Stimulated activated CD4-positive, alpha-beta T cell treated with anti-CD3 and anti-CD28 coated beads, Interleukin-1b, Interleukin-23, amount 100 ng/mL, for 24 hours (primary cell): Measurements from ENCODE around the gene NOTO.
"Not testable (repeated sequence)": the region's sequence is repeated elsewhere in the genome, so short reads cannot be mapped to it uniquely, and the experiment has no call there.

ENCODE experiments used
- DNase-seq, 4 experiments: peaks; one replicate each; pipeline ENCODE4 v3.0.0-alpha.2; 2020; ENCODE audit warnings: low read depth in 4 of 4, low spot score in 1 of 4

The NOTO gene

GRCh38 chr2:73197579-73197978 is 4.8 kb upstream of the NOTO start:
- DNase-seq = no peak

DNA sequence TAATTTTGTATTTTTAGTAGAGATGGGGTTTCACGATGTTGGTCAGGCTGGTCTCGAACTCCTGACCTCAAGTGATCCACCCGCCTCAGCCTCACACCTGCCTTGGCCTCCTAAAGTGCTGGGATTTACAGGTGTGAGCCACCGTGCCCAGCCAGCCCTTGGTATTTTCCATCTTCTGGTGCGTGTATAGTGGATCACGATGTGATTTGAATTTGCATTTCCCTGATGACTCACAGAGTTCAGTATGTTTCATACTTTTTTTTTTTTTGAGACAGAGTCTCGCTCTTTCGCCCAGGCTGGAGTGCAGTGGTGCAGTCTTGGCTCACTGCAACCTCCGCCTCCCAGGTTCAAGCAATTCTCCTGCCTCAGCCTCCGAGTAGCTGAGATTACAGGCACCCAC is 2.1 kb upstream of the NOTO start:
- DNase-seq = not testable (repeated sequence)

- DNase-seq = no peak
Observed at GRCh38 chr2:73203055-73203681, 794 bp downstream of the NOTO start.

DNA sequence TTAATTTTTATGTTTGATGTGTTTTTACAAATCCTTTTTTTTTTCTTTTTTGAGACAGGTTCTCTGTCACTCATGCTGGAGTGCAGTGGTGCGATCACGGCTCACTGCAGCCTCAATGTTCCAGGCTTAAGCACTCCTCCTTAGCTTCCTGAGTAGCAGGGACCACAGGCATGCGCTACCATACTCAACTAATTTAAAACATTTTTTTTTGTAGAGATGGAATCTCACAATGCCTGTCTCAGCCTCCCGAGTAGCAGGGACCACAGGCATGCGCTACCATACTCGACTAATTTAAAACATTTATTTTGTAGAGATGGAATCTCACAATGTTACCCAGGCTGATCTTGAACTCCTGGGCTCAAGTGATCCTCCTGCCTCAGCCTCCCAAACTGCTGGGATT is 3.2 kb downstream of the NOTO start:
- no peak for DNase-seq

DNA sequence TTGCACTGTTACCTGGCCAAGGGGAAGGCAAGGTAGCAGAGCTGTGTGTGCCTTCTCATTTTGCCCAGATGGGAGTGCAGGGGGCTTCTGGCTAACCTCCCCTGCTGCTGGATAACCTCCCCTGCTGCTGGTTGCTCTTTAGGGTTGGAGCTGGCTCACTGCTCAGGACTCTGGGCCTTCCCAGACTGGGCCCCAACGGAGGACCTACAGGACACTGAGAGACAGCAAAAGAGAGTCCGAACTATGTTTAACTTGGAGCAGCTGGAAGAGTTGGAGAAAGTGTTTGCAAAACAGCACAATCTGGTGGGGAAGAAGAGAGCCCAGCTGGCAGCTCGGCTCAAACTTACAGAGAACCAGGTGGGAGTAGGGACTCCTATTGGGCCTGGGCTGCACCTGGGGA is 5.9 kb downstream of the NOTO start:
- DNase-seq = no peak

- DNase-seq = no peak
Observed at GRCh38 chr2:73210019-73210418, 7.6 kb downstream of the NOTO start.

GRCh38 chr2:73210696-73211095 is 8.3 kb downstream of the NOTO start:
- DNase-seq = no peak

GRCh38 chr2:73212098-73212447 is 9.7 kb downstream of the NOTO start:
- DNase-seq = no peak

DNA sequence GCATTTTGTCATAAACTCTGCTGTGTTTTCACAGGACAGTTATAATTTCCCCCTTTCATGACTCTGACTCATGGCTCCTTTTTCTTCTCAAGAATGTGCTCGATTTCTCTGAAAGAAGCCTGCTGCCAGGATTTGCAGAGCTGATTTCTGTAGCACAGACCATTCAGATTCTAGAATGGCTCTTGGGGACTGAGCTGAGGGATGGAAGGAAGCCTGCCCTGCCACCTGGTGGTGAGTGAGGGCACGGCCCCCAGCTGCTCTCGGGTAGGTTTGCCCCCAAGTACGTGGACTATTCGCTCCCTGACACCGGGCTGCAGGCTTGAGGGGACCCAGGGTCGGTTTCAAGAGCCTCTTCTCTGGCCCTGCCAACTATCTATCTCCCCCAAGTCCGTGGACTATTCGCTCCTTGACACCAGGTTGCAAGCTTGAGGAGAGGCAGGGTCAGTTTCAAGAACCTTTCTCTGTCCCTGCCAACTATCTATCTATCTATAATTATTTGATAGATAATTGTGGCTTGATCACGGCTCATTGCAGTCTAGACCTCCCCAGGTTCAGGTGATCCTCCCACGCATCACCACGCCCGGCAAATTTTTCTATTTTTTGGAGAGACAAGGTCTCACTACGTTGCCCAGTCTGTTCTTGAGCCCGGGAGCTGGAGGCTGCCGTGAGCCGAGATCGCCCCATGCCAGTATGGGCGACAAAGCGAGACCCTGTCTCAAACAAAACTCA is 10.2 kb downstream of the NOTO start:
- peak; percentile 39 to 64 (median 50) for DNase-seq

DNA sequence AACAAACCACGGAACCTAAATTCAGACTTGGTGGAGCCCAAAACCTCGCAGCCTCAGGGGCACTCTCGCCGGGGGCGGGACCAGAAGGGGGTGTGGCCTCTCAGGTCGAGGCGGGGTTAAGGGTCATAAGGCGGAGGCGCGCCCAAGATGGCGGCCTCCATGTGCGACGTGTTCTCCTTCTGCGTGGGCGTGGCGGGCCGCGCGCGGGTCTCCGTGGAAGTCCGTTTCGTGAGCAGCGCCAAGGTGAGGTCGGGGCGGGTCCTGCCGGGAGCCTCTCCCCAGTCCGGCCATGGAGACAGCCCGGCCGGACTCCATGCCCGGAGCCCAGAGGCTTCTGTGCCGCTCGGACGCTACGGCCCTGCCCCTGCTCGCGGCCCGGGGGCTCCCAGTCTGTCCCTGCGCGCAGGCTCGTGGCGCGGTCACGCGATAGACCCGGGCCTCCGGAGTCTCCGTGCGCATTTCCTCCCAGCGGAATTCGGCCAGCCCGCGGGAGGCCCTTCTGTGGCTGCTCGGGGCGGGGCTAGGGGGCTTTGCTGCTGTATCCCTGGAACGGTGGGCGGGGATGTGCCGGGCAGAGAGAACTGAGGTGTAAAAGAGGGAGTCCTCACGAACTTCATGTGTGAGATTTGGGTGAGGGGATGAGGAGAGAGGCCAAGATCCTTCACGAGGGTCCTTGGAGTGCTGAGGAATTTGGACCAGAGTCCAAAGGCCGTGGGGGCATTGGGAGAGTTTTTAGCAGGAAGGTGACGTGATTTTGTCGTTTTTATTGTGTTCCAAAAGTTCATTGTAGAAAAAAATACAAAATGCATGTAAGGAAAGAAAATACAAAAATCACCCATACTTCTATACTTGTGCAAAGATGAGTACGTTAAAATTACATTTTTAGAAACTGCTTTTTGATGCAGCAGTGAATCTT is 12.0 kb downstream of the NOTO start, which contains the start of gene SMYD5:
Gene SMYD5, plus strand, starts transcription at position 126 of the 916 bp plus-strand sequence. Its CDS starts 22 bp downstream, at position 148.
- peak; percentile 79 to 90 (median 88) for DNase-seq

DNA sequence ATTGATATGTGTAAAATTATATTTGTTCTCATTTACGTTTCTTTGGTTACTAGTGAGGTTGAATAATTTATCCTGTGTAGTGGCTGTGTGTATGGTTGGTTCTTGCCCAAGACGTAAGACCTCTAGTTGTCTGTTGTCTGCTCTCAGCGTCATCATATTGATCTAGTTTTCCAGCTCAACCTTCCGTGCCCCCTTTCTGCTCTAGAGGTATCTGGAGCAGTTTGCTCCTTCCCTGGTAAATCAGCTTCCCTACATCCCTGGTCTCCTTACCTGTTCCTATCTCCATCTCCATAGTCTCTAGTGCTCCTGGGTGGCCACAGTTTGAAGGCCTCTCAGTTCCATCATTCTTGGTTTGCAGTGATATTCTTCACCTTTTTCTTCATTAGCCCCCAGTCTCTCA is 12.9 kb downstream of the NOTO start:
- no peak for DNase-seq

DNA sequence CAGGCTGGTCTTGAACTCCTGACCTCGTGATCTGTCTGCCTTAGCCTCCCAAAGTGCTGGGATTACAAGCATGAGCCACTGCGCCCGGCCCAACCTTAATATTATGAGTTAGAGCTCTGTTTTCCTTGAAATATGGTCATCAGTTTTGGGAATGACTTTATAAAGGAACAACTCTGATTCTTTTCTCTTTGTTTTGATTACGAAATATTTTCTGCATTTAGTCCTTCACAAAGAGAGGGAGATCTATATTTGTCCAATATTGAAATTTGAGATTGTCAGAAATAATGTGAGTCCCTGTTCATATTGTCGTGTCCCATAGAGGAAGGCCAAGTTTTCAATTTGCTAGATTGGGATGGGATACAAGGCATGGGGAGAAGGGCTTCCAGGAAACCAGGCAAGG is 14.8 kb downstream of the NOTO start:
- no peak for DNase-seq

GRCh38 chr2:73217826-73218225 is 15.5 kb downstream of the NOTO start:
- DNase-seq = no peak

DNA sequence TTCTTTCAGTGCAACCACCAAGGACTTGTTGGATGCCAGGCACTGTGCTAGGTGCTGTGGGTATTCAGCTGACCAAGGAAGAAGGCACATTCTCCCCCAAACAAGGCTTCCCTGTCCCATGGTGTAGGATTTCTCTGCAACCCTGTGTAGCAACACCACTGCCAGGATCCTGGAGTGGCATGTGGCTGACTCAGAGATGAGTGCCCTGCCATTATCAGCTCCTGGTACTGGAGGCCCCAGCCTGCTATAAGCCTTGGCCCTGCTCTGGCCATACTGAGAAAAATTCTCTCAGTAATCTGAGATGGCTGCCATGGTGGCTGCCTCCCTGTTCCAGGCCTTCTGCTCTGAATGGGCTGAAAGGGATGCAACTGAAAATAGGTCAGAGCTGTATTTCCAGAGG is 15.9 kb downstream of the NOTO start:
- DNase-seq = no peak

DNA sequence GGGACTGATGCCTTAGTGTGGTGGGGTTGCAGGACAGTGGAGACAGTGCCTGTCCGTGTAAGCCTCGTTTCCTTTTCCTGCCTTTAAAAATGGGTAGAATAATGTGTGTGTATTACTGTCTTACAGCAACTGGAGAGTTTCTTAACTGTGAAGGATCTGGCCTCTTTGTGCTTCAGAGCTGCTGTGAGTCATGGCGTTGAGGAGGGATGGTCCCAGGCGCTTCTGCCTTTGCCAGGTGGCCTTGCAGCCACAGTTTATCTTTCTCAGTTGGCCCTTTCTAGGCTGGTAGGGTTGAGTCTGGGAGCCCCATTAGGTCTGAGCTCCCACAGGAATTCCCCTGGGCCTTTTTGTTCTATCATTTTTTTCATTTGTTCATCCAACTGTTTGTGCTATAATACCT is 21.4 kb downstream of the NOTO start:
- no peak for DNase-seq

DNA sequence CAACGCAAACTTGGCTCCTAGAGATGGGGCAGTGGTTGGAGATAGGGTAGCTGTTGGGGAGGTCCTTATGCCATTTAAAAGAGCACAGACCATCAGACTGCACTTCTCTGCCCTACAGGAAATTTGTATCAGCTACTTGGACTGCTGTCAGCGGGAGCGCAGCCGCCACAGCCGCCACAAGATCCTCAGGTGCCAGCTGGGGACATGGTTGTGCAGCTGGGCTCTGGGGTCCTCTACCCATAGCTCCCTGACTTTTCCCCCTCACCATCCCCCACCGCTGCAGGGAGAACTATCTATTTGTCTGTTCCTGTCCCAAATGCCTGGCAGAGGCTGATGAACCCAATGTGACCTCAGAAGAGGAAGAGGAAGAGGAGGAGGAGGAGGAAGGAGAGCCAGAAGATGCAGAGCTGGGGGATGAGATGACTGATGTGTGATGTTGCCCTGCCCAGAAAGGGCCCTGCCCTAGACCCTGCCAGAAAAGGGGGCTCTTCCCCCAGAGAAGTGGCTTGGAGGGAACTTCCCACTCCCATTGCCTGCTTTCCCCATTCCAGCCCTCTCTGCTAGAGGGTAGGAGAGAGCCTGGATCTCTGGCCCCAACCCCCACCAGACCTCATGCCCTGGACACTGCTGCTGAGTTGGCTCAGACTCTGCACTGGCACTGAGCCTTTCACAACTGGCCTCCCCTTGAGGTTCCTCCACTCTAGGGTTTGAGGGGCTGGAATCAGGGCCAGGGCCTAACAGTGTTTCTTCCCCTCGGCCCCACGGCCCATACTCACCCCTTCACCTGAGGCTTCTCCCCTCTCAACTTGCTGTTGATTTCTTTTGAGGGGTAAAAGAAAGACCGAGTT is 23.4 kb downstream of the NOTO start:
- DNase-seq = no peak

DNA sequence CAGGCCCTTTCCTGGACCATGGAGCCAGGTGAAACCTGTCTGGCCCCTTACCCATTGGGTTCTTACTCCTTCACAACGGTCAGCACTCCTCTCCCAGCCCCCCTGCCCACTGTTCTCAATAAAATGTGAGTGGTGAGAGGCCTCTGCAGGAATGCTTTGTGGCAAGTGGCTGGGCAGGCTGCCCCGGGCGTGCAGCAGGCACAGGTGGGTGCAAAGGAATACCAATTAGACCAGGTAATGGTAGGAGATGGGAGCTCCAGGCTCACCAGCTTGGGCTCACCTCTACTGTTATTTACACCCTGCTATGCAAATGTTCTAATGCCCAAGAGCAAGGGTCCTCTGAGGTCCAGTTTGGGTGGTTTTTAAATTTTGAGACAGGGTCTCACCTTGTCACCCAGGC is 24.7 kb downstream of the NOTO start:
- DNase-seq = no peak

- no peak for DNase-seq
Observed at GRCh38 chr2:73228631-73229030, 26.3 kb downstream of the NOTO start.

- no peak for DNase-seq
Observed at GRCh38 chr2:73232403-73233153, 30.2 kb downstream of the NOTO start.
